GM12878 (cell line): ENCODE data around the gene ISG15.

Source experiments
- JUND ChIP-seq: IDR thresholded peaks from 2 replicates; pipeline ENCODE4 v1.6.1; 2012; ENCODE audit warnings: low read depth, mild to moderate bottlenecking, low read length, improper control_type of control experiment, moderate library complexity
- TF ChIP-seq, protein P1 (sequence below): IDR thresholded peaks from 2 replicates; pipeline ENCODE4 v1.6.1; 2012; ENCODE audit warnings: low read depth, low read length, improper control_type of control experiment
- TF ChIP-seq, protein P2 (sequence below), 3 experiments: IDR thresholded peaks in 2 of 3; conservative IDR thresholded peaks in 1 of 3; 2 replicates each; pipeline ENCODE4 v1.5.1; 2011; ENCODE audit warnings: low read depth in 3 of 3, low read length in 3 of 3, mild to moderate bottlenecking in 3 of 3, control low read depth in 2 of 3, moderate library complexity in 2 of 3, inconsistent platforms in 1 of 3, mixed read lengths in 1 of 3; ENCODE audit not compliant: control insufficient read depth in 2 of 3, insufficient read depth in 1 of 3; ENCODE audit errors: extremely low read depth in 1 of 3

DNA sequence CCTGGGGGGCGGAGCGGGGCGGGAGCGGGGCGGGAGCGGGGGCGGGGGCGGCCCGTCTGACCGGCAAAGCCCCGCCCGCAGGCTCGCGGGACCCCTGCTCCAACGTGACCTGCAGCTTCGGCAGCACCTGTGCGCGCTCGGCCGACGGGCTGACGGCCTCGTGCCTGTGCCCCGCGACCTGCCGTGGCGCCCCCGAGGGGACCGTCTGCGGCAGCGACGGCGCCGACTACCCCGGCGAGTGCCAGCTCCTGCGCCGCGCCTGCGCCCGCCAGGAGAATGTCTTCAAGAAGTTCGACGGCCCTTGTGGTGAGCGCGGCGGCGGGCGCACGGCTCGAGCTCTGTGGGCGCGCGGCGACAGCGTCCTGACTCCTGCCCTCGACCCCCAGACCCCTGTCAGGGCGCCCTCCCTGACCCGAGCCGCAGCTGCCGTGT, 27.8 kb downstream of the ISG15 start:
- TF ChIP-seq, protein P1, sequence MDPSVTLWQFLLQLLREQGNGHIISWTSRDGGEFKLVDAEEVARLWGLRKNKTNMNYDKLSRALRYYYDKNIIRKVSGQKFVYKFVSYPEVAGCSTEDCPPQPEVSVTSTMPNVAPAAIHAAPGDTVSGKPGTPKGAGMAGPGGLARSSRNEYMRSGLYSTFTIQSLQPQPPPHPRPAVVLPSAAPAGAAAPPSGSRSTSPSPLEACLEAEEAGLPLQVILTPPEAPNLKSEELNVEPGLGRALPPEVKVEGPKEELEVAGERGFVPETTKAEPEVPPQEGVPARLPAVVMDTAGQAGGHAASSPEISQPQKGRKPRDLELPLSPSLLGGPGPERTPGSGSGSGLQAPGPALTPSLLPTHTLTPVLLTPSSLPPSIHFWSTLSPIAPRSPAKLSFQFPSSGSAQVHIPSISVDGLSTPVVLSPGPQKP, result no peak
- TF ChIP-seq JUND, result no peak
- TF ChIP-seq, protein P2, sequence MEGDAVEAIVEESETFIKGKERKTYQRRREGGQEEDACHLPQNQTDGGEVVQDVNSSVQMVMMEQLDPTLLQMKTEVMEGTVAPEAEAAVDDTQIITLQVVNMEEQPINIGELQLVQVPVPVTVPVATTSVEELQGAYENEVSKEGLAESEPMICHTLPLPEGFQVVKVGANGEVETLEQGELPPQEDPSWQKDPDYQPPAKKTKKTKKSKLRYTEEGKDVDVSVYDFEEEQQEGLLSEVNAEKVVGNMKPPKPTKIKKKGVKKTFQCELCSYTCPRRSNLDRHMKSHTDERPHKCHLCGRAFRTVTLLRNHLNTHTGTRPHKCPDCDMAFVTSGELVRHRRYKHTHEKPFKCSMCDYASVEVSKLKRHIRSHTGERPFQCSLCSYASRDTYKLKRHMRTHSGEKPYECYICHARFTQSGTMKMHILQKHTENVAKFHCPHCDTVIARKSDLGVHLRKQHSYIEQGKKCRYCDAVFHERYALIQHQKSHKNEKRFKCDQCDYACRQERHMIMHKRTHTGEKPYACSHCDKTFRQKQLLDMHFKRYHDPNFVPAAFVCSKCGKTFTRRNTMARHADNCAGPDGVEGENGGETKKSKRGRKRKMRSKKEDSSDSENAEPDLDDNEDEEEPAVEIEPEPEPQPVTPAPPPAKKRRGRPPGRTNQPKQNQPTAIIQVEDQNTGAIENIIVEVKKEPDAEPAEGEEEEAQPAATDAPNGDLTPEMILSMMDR (IDR thresholded peaks at IDR 0.05 in 2 of 3, conservative IDR thresholded peaks at IDR 0.05 in 1 of 3; ENCODE audit: control insufficient read depth in 2 of 3, extremely low read depth in 1 of 3, insufficient read depth in 1 of 3, low read depth in 3 of 3, low read length in 3 of 3), result no peak
